GM06990 (cell line): ENCODE measurements around the gene CDPF1.

Experiments used
- DNase-seq: peaks from one replicate; pipeline ENCODE4 v3.0.0-alpha.2; 2011; ENCODE audit not compliant: insufficient read length; ENCODE audit errors: extremely low read depth
- H3K27me3 ChIP-seq: replicated peaks from 2 replicates; pipeline ENCODE4 v1.6.0; 2011; ENCODE audit warnings: low read length; ENCODE audit not compliant: control insufficient read depth, insufficient read depth
- H3K36me3 ChIP-seq: 2 replicates; pipeline ENCODE4 v1.5.1; 2011; ENCODE audit warnings: low read length; ENCODE audit not compliant: control insufficient read depth, insufficient read depth
- H3K4me3 ChIP-seq: replicated peaks from 2 replicates; pipeline ENCODE4 v1.5.1; 2011; ENCODE audit warnings: low read depth, mild to moderate bottlenecking, control low read depth, low read length
- CTCF ChIP-seq: IDR thresholded peaks from 2 replicates; pipeline ENCODE4 v1.5.1; 2011; ENCODE audit warnings: low read length, control low read depth, mild to moderate bottlenecking, inconsistent platforms; ENCODE audit not compliant: insufficient read depth, poor library complexity, severe bottlenecking

Gene CDPF1

DNA sequence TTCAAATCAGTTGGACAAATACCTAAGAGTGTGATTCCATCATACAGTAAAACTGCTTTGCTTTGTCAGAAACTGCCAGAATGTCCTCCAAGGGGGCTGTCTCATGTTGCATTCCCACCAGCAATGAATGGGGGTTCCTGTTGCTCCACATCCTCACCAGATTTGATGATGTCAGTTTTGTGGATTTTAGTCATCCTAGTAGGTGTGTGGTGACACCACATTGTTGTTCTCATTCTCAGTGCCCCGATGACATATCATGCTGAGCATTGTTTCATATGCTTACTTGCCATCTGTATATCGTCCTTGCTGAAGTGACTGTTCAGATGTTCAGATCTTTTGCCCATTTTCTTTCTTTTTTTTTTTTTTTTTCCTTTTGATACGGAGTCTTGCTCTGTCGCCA is 37.0 kb downstream of the CDPF1 start:
- peaks cover 8% of the 10 kb centered on the region for H3K36me3 ChIP-seq
- no peak overlapping the region for H3K4me3 ChIP-seq
- no peaks in the 10 kb centered on the region for H3K27me3 ChIP-seq
- no peak for TF ChIP-seq CTCF
- no peak for DNase-seq

- no peak for TF ChIP-seq CTCF
- no peak for DNase-seq
- Histone ChIP-seq H3K4me3 (no peak overlapping the region), H3K36me3 (peaks cover 7% of the 10 kb centered on the region), H3K27me3 (no peaks in the 10 kb centered on the region)
These were observed 37.9 kb downstream of the CDPF1 start for GRCh38 chr22:46212195-46212594.

DNA sequence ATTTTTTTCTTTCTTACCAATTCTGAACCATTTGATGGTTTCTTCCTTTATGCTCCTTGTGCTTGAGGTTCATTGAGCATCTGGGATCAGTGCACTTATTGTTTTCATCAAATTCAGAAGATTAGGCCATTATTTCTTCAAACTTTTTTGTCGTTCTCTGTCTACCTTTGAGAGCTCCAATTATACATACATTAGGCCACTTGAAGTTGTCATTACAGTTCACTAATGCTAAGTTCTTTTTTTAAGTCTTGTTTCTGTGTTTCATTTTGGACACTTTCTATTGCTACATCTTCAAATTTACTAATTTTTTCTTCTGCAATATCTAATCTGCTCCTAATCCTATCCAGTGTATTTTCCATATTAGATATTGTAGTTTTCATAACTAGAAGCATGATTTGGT is 40.8 kb downstream of the CDPF1 start:
- no peaks in the 10 kb centered on the region; the same call in 1 of the 2 replicates for H3K36me3 ChIP-seq
- TF ChIP-seq CTCF: no peak
- H3K27me3 ChIP-seq: no peaks in the 10 kb centered on the region
- DNase-seq: no peak
- no peak overlapping the region for H3K4me3 ChIP-seq

DNA sequence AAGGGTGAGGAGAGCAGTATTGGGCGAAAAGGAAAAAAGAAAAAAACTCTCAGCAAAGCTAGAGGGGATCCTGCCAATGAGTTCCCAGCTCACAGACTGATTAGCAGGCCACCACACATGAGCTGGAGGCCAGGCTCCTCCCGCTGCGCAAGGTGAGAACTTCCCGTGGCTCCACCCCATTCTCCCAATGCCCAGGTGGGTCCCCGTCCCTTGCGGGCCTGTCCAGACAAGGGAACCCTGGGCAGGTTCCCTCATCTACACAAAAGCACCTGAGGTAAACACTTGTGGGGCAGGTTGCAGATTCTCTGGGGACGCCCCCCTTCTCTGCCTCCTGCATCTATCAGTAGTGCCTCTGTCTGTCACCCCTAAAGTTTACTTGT is 46.5 kb downstream of the CDPF1 start:
- H3K36me3 ChIP-seq: peaks cover 5% of the 10 kb centered on the region
- H3K27me3 ChIP-seq: no peaks in the 10 kb centered on the region
- TF ChIP-seq CTCF: no peak
- no peak for DNase-seq
- H3K4me3 ChIP-seq: no peak overlapping the region

DNA sequence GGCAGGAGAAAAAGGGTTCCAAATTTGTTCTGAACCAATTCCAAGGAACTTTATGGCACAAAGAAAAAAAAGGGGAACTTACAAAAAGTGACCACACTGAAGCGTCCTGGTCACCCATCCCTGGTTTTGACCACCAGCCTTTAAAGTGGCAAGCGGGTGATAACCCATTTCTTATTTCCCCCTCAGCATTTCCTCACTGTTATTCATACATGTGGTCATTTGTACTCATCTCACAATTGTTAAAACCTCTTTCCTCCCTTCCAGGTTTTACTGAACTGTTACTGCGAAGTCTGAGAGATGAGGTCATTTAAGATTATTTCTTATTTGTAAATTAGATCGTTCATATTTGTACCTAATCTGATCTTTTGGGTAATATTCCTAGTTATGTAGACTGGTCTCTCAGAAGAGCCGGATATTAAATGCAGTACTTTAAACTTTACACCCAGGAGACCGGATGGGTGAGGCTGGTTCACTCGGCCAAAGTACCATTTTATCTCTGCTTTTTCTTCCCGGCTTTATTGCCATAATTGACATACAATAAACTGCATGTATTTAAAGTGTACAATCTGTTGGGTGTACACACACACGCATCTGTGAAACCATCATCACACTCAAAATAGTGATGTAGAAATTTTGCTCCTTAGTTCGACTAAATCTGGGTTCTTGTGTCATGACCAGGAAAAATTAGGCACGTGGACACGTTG is 47.0 kb downstream of the CDPF1 start:
- peaks cover 5% of the 10 kb centered on the region for H3K36me3 ChIP-seq
- DNase-seq: no peak
- no peak for TF ChIP-seq CTCF

More for the DNA sequence above, 47.0 kb downstream of the CDPF1 start:
- Histone ChIP-seq H3K27me3 (no peaks in the 10 kb centered on the region), H3K4me3 (no peak overlapping the region)
